Smooth muscle cell (in vitro differentiated cells): Measurements from ENCODE around the gene ARHGEF7. TPM values are rescaled to one million over a fixed set of nuclear protein-coding genes. Genes with fewer than 3 reads are reported as not detected.
A peak's percentile ranks its signal among the peaks of the same experiment; 100 is the strongest.

Experiments used
- DNase-seq: peaks from one replicate; lab custom pipeline; 2025; ENCODE audit not compliant: unreplicated experiment; lab: John Stamatoyannopoulos, UW
- H2AFZ ChIP-seq: fragments of 200-600 bp; sonication (generic); 2 replicates; pipeline ENCODE4 v1.6.0; 2016; ENCODE audit warnings: antibody characterized with exemption, low read depth, mild to moderate bottlenecking
- H3F3A ChIP-seq: fragments of 200-600 bp; sonication (generic); 2 replicates; pipeline ENCODE4 v1.6.0; 2017; ENCODE audit warnings: antibody characterized with exemption, low read depth
- H3K27ac ChIP-seq: fragments of 200-600 bp; sonication (generic); 2 replicates; pipeline ENCODE4 v1.5.1; 2016; ENCODE audit warnings: low read depth, mild to moderate bottlenecking
- H3K27me3 ChIP-seq: fragments of 200-600 bp; sonication (generic); 2 replicates; pipeline ENCODE4 v1.6.1; 2016; ENCODE audit warnings: low read depth, mild to moderate bottlenecking
- H3K36me3 ChIP-seq: fragments of 200-600 bp; sonication (generic); 2 replicates; pipeline ENCODE4 v1.5.1; 2016; ENCODE audit warnings: low read depth
- H3K4me1 ChIP-seq: fragments of 200-600 bp; sonication (generic); 2 replicates; pipeline ENCODE4 v1.5.1; 2016; ENCODE audit warnings: low read depth
- H3K4me2 ChIP-seq: fragments of 200-600 bp; sonication (generic); 2 replicates; pipeline ENCODE4 v1.6.0; 2016; ENCODE audit warnings: mild to moderate bottlenecking
- H3K4me3 ChIP-seq: fragments of 200-600 bp; sonication (generic); 2 replicates; pipeline ENCODE4 v1.5.1; 2016; ENCODE audit warnings: mild to moderate bottlenecking
- H3K79me2 ChIP-seq: fragments of 200-600 bp; sonication (generic); 2 replicates; pipeline ENCODE4 v1.6.0; 2016; ENCODE audit warnings: low read depth, mild to moderate bottlenecking
- H3K9ac ChIP-seq: fragments of 200-600 bp; sonication (generic); 2 replicates; pipeline ENCODE4 v1.6.0; 2016; ENCODE audit warnings: low read depth
- H3K9me3 ChIP-seq: fragments of 200-600 bp; sonication (generic); replicated peaks from 2 replicates; pipeline ENCODE4 v1.5.1; 2016; ENCODE audit warnings: low read depth
- H4K20me1 ChIP-seq: fragments of 200-600 bp; sonication (generic); 2 replicates; pipeline ENCODE4 v1.6.0; 2016; ENCODE audit warnings: low read depth
- CTCF ChIP-seq: fragments of 200-600 bp; sonication (generic); IDR thresholded peaks from 2 replicates; pipeline ENCODE4 v1.5.1; 2017; ENCODE audit warnings: borderline replicate concordance, mild to moderate bottlenecking, antibody characterized with exemption; ENCODE audit not compliant: insufficient read depth, poor library complexity, severe bottlenecking
- WGBS: methylation state at CpG from one replicate; pipeline ENCODE4 v1.1.7; 2016; ENCODE audit warnings: low lambda C conversion rate; 5-methylcytosine and 5-hydroxymethylcytosine counted together
- polyA plus RNA-seq: library from polyadenylated mRNA; unstranded; fragments of >200 nt; fragmentation: Nextera tagmentation; extraction: Ambion mirVana; gene quantifications from 2 replicates; pipeline ENCODE4 v1.2.1, GENCODE V29; 2016
- total RNA-seq: library from RNA; depleted of rRNA; stranded (reverse); fragments of >200 nt; gene quantifications from 2 replicates; pipeline ENCODE4 v1.2.3, GENCODE V29; 2014

The ARHGEF7 gene
- total and polyA plus RNA-seq, 2 experiments from 2014 or later, result 13.8 to 32.4 TPM

GRCh38 chr13:111280226-111280625 lies 165.1 kb downstream of the ARHGEF7 start:
- Histone ChIP-seq H3K27me3 (no peaks in the 10 kb centered on the region), H3K36me3 (peaks cover 23% of the 10 kb centered on the region), H2AFZ (no peak overlapping the region), H3F3A (no peaks in the 10 kb centered on the region), H3K9me3 (no peaks in the 10 kb centered on the region), H3K27ac (peak overlapping the region; percentile 93), H3K4me2 (peak overlapping the region; percentile 55), H3K79me2 (no peaks in the 10 kb centered on the region), H3K4me1 (no peaks in the 10 kb centered on the region), H3K4me3 (no peak overlapping the region), H4K20me1 (peaks cover 2% of the 10 kb centered on the region), H3K9ac (no peak overlapping the region)
- 96% methylated on average over 12 of the region's 12 CpGs for WGBS
- no peak for DNase-seq
- TF ChIP-seq CTCF, result no peak

- Histone ChIP-seq H3K4me2 (peak overlapping the region; percentile 55), H4K20me1 (peaks cover 4% of the 10 kb centered on the region), H3K4me1 (no peaks in the 10 kb centered on the region), H3K36me3 (peaks cover 18% of the 10 kb centered on the region), H3K9ac (peak overlapping the region; percentile 78), H2AFZ (no peak overlapping the region), H3K9me3 (no peaks in the 10 kb centered on the region), H3K27ac (peak overlapping the region; percentile 93), H3K4me3 (no peak overlapping the region), H3K27me3 (no peaks in the 10 kb centered on the region), H3F3A (no peaks in the 10 kb centered on the region), H3K79me2 (no peaks in the 10 kb centered on the region)
- WGBS, result 68% methylated on average over 12 of the region's 12 CpGs
- no peak for TF ChIP-seq CTCF
- DNase-seq, result no peak
Observed at GRCh38 chr13:111280681-111281585, 165.8 kb downstream of the ARHGEF7 start.

- Histone ChIP-seq H3K4me2 (peak overlapping the region; percentile 55), H3K36me3 (peaks cover 10% of the 10 kb centered on the region), H3K4me3 (no peak overlapping the region), H4K20me1 (peaks cover 4% of the 10 kb centered on the region), H2AFZ (no peak overlapping the region), H3K27ac (peak overlapping the region; percentile 93), H3K27me3 (no peaks in the 10 kb centered on the region), H3K79me2 (no peaks in the 10 kb centered on the region), H3K9ac (peak overlapping the region; percentile 78), H3F3A (no peaks in the 10 kb centered on the region), H3K9me3 (no peaks in the 10 kb centered on the region), H3K4me1 (no peaks in the 10 kb centered on the region)
- DNase-seq, result no peak
- WGBS, result 66% methylated on average over 10 of the region's 10 CpGs
- no peak for TF ChIP-seq CTCF
Observed at GRCh38 chr13:111281751-111282311, 166.7 kb downstream of the ARHGEF7 start.
